Stimulated activated CD4-positive, alpha-beta T cell treated with anti-CD3 and anti-CD28 coated beads, TNF-alpha, amount 100 ng/mL, for 1 hour (primary cell): ENCODE measurements around the gene ROBO1.

Source experiments
- DNase-seq, 3 donors: peaks; one replicate each; pipeline ENCODE4 v3.0.0-alpha.2; 2020; ENCODE audit warnings: low read depth in 3 of 3, low spot score in 1 of 3

ROBO1 gene

DNA sequence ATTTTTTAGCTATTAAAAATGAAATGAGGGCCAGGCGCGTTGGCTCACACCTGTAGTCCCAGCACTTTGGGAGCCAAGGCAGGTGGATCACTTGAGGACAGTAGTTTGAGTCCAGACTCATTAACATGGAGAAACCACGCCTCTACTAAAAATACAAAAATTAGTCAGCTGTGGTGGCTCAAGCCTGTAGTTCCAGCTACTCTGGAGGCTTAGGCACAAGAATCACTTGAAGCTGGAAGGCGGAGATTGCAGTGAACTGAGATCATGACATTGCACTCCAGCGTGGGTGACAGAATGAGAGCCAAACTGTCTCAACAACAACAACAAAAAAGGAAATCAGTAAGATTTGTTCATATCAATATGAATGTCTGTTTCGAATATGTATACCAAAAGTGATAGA lies 517.1 kb downstream of the ROBO1 start:
- no peak for DNase-seq

DNA sequence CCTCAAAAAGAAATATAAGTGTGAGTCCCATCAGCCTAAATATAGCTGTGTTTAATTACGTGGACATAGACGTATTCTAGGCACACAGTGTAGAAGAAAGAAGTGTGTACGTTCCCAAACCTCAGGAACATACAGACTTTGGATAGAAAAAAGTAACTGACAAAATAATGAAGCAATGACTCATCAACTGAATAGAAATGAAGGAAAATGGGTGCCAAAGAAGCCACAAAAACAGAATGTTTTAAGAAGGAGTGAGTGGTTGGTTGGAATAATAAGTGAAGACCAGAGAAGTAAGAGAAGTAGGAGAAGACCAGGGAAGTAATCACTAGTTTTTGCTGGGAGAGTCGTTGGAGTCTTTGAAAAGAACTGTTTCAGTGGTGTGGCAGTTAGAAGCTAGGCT lies 518.1 kb downstream of the ROBO1 start:
- DNase-seq = no peak

DNA sequence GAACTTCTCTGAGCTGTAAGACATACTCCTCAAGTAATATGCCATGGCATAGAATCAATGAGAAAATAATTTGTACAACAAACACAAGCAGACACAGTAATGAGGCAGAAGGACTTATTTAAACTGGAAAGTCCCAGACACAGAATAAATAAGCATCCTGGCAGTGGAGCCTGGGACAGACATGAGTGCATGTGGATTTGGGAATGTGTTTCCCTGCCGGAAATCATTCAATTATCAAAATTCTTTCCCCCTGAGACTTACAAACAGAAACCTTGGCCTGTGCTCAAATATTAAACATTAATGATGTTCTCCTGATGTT lies 520.1 kb downstream of the ROBO1 start:
- no peak for DNase-seq

DNA sequence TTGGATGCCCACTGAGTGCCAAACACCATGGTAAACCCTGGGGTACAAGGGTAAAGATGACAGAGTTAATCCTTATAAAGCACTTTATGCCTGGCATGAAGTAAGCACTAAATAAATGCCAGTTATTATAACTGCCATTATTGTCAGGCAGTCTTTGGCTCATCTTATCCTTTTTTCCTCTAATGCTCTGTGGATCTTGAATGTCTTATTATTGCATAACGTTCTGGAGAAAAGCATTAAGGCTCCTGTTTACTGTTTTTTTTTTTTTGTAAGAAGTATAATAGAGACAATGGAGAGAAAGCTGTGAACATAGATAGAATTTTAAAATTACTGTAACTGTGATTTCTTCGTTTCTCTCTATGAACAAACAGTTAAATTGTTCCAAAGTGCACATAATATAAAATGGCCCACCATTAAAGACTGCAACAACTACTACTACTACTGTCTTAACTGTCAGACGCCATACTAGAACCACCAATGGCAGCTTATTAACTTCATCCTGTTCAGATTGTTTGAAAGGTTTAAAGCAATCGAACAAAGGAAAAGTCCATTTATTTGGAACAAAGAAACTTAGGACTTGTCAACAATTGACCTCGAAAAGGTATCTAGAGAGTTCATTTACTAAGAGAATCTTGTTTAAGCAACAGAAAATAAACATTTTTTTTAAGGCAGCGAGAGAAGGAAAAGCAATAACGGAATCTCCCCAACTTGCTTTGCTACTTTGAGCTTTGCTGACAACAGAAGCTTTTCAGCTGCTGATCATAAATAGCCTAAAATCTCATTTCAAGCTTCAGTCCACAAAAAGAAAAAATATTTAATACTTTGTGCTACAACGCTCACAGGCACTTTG lies 520.7 kb downstream of the ROBO1 start:
- DNase-seq = no peak

DNA sequence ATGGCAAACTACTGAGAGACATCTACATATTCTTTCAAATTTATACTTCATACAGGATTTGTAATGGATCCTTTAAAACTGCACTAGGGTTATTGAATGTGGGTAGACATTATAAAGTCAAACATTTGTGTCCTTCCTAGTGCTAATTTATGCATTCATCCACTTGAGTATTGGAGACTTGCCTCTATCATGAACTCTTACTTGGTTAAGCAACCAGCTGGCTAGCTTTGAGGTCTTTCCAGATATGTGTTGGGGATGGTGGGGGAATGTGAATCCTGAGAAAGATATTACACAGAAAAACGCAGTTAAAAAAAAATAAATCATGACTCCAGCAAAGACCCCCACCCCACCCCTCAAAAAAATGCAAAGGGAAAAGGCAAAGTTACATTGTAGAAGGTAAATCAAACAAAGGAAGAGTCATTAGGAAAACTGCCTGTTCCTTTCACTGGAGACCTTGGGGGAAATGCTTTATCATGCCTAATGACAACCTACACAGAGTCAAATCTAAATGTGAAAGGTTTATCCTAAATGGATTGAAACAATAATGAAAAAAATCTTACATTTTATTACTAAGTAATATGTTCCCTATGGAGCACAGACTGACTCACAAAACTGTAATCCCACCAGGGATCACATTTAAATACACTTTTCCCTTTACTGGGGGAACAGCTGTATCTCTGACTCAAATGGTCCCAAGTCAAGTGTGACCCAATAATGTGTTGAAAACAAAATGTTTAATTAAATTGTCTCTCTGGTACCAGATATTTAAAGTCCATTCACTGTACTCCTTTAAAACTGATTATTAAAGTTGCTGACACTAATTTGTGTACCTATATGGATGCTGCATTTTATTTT lies 522.3 kb downstream of the ROBO1 start:
- no peak for DNase-seq

DNA sequence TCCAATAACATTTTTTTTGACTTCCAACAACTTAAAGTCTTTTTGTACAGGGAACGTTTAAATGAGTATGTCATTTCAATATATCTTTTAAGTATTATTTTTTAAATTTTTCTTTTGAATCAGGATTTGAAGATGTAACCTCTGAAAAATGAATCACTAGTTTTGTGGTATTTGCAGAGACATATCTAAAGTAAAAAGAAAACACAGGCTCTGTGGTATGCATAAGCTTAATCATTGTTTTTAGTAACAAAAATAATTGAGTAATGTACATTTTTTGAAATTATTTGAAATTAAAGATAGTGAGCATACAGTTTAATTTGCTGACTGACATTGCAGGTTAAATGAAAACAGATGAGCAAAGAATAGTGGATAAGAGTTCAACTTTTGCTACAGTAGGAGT lies 531.3 kb downstream of the ROBO1 start:
- DNase-seq = no peak

DNA sequence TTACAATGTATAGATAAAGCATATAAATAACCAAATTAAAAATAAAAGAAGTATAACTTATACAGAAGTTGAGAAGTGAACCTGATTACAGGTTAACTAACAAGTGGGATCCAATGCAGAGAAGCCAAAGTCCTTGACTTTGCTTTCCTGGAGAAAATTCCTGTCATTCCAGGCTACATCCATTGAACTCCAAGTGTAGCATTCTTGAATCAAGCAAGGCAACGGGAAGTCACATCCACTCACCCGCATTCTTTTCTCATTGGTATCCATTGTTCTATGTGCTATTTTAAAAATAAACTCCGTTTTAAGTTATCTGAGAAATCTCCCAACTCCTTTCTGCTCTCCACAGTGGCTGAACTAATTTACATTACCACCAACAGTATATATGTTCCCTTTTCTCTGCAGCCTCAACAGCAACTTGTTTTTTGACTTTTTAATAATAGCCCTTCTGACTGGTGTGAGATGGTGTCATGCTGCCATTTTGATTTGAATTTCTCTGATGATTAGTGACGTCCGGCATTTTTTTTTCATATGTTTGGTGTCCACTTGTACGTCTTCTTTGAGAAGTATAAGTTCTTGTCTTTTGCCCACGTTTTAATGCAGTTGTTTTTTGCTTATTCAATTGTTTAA lies 534.3 kb downstream of the ROBO1 start:
- no peak for DNase-seq

DNA sequence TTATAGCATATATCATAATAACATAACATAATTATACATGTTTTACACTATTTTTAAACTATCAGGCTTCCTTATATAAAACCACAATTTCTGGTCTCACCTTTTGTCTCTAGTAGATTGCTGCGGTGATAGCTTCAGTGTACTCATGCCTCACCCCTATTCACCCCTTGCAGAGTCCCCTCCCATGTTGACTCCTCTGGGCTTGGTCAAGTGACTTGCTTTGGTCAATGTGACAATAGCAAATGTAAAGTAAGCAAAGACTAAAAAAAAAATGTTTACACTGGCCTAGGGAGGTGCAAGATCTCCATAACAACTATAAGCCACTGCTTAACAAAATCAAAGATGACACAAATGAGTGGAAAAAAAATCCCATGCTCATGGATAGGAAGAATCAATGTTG lies 537.5 kb downstream of the ROBO1 start:
- no peak for DNase-seq

DNA sequence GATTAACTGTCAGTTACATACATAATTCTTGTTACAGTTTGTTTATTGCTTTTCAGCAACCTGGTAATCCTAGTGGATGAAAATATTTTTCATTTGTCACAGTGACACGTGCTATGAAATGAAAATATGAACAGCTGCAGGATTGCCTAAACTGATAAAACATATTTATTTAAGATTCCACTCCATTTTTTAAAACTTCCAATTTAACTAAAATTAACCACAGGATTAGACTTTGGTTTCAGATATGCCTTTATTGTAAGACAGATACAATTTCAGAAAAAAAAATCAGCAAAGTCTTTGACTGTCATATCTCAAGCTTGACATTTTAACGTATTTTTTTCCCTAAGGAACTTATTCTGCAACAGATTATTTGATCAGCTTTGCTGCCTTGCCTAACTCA lies 550.7 kb downstream of the ROBO1 start:
- DNase-seq = no peak

DNA sequence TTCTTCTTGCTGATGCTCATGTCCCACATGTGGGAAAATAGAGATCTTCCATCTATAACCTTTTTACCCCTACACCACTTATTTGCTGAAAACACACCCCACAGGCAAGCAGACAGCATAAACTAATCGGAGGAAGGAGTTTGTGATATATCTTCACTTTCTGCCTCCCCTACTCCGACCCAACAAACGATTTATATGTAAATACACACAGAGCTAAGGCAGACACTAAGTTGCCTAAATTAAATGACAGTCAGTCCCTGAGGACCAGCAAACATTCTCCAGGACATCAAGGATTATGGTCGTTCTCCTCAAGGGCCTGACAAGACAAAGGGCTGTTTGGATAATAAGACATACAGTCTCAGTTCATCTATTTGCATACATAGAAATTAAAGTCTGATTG lies 552.5 kb downstream of the ROBO1 start:
- no peak for DNase-seq

DNA sequence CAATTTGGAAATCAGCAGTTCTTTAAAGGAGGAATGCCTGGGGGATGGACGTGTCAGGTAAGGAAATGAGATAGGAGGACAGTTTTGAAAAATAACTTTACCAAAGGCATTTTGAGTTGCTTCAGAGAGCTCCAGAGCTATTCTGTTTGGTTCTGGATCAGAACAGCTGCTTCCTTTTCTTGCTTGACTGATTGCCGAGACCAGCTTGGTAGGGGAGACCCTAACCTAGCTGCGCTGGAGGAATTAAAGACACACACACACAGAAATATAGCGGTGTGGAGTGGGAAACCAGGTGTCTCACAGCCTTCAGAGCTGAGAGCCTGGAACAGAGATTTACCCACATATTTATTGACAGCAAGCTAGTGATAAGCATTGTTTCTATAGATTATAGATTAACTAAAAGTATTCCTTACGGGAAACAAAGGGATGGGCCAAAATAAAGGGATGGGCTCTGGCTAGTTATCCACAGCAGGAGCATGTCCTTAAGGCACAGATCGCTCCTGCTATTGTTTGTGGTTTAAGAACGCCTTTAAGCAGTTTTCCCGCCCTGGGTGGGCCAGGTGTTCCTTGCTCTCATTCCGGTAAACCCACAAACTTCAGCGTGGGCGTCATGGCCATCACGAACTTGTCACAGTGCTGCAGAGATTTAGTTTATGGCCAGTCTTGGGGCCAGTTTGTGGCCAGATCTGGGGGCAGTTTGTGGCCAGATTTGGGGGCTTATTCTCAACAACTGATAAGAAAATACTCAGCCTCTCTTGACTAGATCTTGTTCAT lies 556.0 kb downstream of the ROBO1 start:
- no peak for DNase-seq

DNA sequence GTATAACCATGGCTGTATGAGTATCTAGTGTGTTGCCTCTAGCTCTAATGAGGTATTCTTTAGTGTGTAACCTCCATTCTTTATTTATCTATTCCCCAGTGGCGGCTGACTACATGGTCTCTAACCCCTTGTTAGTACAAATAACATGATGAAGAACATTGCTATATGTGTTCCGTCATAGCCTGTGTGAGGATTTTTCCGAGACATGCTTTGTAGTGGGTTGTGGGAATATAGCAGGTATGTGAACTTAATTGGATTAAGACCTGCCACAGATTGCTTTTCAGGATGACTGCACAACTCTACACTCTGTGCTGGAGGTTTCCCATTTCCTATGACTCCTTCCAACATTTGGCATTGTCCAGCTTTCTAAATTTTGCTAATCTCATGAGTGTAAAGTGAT lies 563.4 kb downstream of the ROBO1 start:
- DNase-seq = no peak

DNA sequence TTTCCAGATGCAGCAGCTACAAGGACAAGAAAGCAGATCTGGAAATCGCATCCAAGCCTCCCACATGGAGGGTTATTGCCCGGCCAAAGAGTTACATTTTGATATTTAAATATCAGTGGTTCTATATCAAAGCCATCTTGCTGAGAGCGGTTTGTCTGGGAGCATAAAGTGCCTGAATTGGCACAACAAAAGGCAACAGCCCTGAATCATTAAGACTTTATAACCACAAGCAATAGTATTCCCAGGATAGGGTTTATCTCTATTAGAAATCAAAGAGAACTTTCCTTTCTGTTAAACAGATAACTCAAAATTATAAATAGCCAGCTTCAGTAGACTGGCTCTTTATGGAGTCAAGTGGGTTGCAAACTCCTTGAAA lies 564.7 kb downstream of the ROBO1 start:
- DNase-seq = no peak

DNA sequence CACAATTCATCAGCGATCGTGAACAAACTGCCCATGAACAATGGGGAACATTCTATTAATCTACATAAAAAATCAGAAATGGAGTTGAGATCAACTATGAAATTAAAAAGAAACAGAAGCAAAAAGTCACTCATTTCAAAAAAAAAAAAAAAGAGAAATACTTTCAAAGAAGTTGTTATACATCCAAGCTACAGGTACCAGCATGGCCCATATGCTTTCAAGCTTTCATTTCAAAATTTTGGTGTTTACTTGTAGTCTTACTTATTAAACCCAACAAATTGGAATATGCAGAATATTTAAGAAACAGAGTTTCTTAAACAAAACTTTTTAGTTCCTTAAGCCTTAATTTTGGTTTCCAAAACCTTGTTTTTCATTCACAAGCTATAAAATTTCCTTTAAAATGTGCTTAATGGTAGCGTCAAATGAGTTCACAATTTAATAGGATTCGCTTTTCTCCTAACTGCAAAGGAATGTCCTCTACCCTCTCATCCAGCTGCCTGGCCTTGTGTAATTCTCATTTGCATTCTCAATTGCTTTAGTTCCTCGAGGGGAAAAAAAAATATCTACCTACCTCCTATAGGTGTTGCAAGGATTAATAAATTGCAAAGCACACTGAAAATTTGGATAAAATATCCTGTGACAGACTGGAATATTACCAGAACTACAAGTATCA lies 565.2 kb downstream of the ROBO1 start:
- DNase-seq = no peak

DNA sequence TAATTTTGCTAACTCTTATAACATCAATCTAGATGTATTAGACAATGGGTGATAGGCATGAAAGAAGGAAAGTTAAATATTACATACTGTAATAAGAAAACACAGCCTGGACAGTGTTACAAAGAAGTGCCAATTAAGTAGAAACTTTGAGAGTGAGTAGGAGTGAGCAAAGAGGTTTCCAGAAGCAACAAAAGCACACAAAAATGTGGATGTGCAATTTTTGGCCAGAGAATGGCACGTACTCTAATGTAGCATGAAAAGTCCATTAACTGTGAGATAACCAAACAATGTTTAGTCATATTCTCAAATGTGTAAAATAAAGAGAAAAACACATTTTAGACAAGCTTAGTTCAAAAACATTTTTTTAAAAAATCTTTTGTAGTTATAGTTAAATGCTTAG lies 567.3 kb downstream of the ROBO1 start:
- no peak for DNase-seq

DNA sequence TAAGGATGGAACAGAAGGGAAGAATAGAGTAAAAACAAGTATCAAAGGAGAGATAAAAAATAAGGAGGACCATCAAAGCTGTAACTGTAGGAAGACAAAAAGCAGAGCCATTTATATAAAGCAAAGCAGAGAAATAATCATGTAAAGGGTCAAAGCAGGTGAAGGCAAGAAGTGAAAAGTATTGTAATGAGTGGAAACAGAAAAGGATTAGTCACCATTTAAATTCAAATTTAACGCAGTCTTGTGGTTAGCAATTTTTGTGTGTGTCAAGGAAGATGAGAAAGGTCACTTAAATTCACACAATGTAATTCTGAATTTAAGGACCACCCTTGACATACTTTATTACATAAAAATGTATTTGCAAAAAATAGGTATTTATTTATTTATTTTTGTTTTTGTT lies 567.8 kb downstream of the ROBO1 start:
- DNase-seq = no peak

DNA sequence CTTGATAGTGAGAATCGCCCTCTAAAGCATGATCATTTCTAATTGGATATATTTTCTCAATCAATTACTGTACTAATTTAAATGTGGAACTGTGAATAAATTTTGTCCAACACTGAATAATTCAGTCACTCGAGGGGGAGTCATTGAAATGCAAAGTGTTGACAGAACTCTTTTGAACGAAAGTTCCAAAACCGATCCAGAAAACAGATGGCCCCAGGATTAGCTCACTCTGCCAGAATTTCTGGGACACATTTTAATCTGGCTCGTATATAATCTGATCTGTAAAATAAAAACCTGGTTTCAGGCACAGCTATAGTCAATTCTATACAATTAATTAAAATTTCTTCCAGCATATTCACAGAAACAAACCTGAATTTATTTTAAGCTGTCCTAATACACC lies 580.4 kb downstream of the ROBO1 start:
- no peak for DNase-seq

DNA sequence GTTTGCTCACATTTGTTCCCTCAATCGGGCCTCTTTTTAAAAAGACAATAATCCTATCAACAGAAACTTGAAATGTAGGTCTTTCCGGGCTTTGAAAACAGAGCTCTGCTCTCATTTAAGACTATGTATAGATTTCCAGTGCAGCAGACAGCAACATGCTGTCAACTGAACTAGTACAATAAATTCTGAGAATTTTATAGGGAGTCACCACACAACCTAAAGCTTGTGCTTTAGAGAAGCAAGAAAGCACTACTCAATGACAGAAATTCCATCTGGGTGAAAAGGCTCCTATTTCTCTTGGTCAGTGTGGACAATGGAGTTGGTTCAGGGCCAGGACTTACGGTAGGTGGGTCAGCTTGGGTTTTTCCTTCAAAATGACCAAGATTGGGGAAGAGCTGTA lies 583.5 kb downstream of the ROBO1 start:
- no peak for DNase-seq

DNA sequence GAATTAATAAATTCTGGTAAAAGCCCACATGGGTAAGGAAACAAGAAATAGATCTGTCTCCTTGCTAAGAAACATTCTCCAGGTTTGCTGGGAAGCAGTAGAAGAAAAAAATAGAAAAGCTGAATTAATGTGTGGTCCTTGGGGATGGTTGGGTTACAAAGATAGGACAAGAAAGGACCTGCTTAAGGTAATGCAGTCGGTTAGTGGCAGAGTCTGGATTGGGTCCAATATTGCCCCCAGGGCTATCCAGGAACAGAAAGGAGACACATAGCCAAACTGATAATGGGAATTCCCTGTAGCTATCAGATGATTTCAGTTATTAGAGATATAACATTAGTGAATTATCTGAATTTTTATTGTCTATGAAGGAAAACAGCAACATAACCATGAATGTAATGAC lies 584.3 kb downstream of the ROBO1 start:
- DNase-seq = no peak

DNA sequence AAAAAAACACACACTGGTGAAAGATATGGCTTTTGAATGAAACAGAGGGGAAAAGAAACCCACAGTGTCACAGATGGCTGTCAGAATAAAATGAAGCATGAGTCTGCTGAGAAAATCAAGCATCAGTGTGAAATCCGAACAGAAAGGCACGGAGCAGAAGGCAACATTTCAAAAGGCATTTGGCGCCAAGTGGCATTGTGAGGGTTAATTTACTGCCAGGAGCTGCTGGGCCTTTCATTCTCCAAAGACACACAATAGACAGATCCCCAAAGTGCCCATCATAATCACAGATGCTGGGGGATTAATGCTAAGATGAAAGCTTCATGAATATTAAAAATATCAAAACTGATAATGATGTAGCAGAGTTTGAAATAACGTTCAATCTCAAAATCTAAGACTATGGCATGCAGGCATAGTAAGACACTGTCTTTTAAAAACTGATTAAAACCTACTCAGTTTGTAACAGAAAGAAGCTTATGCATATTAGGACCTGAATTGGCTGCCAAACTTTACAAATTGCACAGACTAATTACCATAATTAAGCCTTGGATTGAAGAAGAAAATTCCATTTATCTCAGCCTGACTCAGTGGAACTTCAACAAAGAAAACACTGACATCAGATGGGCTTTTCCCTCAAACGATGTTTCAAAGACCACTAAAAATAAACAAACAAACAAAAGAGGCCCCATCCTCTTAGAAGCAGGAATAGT lies 589.2 kb downstream of the ROBO1 start:
- no peak for DNase-seq
